ENCODE measurements around the gene RNF167. TPM values are rescaled to one million over a fixed set of nuclear protein-coding genes. Genes with fewer than 3 reads are reported as not detected.

The RNF167 gene
- total RNA-seq, 1 donor from 2014 or later, result 73.1 TPM

- Mint-ChIP-seq H3K9me3 (no peaks in the 10 kb centered on the region), H3K36me3 (no peaks in the 10 kb centered on the region), H3K4me3 (peak within 1 kb of the TSS; percentile 73), H3K27ac (peak within 1 kb of the TSS; percentile 90), H3K27me3 (ENCODE audit: low read depth) (no peaks in the 10 kb centered on the region), H3K4me1 (peaks cover 31% of the 10 kb centered on the region)
- no peak for TF ChIP-seq CTCF (IDR thresholded peaks at IDR 0.05; ENCODE audit: unreplicated experiment)
- DNase-seq (ENCODE audit: low spot score in 2 of 2, unreplicated experiment in 2 of 2), result no peak
These were observed 10.7 kb downstream of the RNF167 start, which contains the start of gene ENO3 for GRCh38 chr17:4950746-4951204. Gene ENO3, plus strand, starts transcription at chr17:4951119. Its CDS starts 711 bp downstream, at chr17:4951830.

DNA sequence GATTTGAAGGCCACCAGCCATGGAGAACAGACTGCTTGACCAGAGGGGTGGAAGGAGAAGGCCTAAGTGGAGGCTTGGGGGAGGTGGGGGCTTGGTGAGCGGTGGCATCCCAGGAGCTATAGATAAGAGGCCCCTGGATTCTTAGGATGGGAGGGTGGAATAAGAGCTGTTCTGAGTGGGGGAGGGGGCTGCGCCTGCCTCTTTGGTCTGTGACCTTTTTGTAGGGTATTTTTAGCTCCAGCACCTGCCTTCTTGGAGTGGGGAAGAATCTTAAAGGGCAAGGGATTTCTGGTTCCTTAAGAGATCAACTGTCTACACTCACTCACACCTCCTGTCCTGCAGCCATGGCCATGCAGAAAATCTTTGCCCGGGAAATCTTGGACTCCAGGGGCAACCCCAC is 11.4 kb downstream of the RNF167 start:
- Mint-ChIP-seq H3K36me3 (no peaks in the 10 kb centered on the region), H3K27me3 (ENCODE audit: low read depth) (no peaks in the 10 kb centered on the region), H3K4me3 (peak overlapping the region; percentile 73), H3K9me3 (no peaks in the 10 kb centered on the region), H3K4me1 (peaks cover 26% of the 10 kb centered on the region), H3K27ac (peak overlapping the region; percentile 90)
- TF ChIP-seq CTCF (IDR thresholded peaks at IDR 0.05; ENCODE audit: unreplicated experiment), result no peak
- DNase-seq (ENCODE audit: low spot score in 2 of 2, unreplicated experiment in 2 of 2), result no peak

GRCh38 chr17:4953451-4953961 is 13.4 kb downstream of the RNF167 start:
- no peak for TF ChIP-seq CTCF (IDR thresholded peaks at IDR 0.05; ENCODE audit: unreplicated experiment)
- no peaks in the 10 kb centered on the region for H3K9me3 Mint-ChIP-seq
- no peak for DNase-seq (ENCODE audit: low spot score in 2 of 2, unreplicated experiment in 2 of 2)
- H3K4me1 Mint-ChIP-seq, result peaks cover 19% of the 10 kb centered on the region
- no peak overlapping the region for H3K4me3 Mint-ChIP-seq
- no peak overlapping the region for H3K27ac Mint-ChIP-seq
- no peaks in the 10 kb centered on the region for H3K36me3 Mint-ChIP-seq
- no peaks in the 10 kb centered on the region for H3K27me3 Mint-ChIP-seq (ENCODE audit: low read depth)

- H3K36me3 Mint-ChIP-seq, result peaks cover 11% of the 10 kb centered on the region
- DNase-seq (ENCODE audit: low spot score in 2 of 2, unreplicated experiment in 2 of 2), result no peak
- H3K27me3 Mint-ChIP-seq (ENCODE audit: low read depth), result no peaks in the 10 kb centered on the region
- H3K4me3 Mint-ChIP-seq, result no peak overlapping the region
- no peak for TF ChIP-seq CTCF (IDR thresholded peaks at IDR 0.05; ENCODE audit: unreplicated experiment)
- peaks cover 18% of the 10 kb centered on the region for H3K4me1 Mint-ChIP-seq
- H3K9me3 Mint-ChIP-seq, result no peaks in the 10 kb centered on the region
- H3K27ac Mint-ChIP-seq, result no peak overlapping the region
These were observed 15.0 kb downstream of the RNF167 start for GRCh38 chr17:4955091-4955490.

DNA sequence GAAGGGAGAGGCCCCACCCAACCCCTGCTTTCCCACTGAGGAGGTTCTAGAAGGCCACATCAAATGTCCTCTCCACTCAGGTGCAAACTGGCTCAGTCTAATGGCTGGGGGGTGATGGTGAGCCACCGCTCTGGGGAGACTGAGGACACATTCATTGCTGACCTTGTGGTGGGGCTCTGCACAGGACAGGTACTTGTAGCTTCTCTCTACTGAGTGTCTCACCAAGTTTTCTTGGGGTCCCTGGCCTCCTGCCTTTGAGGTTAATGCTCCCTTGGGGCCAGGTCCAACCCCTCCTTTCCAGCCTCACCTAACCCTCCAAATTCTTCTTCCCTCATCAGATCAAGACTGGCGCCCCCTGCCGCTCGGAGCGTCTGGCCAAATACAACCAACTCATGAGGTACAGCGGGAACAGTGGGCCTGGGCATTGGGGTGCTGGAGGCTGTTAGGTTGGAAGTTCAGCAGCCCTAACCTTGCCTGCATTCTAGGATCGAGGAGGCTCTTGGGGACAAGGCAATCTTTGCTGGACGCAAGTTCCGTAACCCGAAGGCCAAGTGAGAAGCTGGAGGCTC is 16.5 kb downstream of the RNF167 start:
- peaks cover 19% of the 10 kb centered on the region for H3K36me3 Mint-ChIP-seq
- H3K27ac Mint-ChIP-seq, result no peak overlapping the region
- no peak for DNase-seq (ENCODE audit: low spot score in 2 of 2, unreplicated experiment in 2 of 2)
- peak; percentile 21 for TF ChIP-seq CTCF (IDR thresholded peaks at IDR 0.05; ENCODE audit: unreplicated experiment)
- H3K9me3 Mint-ChIP-seq, result no peaks in the 10 kb centered on the region
- H3K27me3 Mint-ChIP-seq (ENCODE audit: low read depth), result no peaks in the 10 kb centered on the region
- peaks cover 3% of the 10 kb centered on the region for H3K4me1 Mint-ChIP-seq
- H3K4me3 Mint-ChIP-seq, result no peak overlapping the region

Data from mesothelial cell of epicardium (in vitro differentiated cells).